Endothelial cell of umbilical vein (primary cell): ENCODE data around the gene CD44.

Experiments
- EZH2 ChIP-seq: IDR thresholded peaks from 2 replicates; pipeline ENCODE4 v1.6.1; 2012; ENCODE audit warnings: borderline replicate concordance, low read depth, mild to moderate bottlenecking, moderate library complexity, low read length, inconsistent platforms; ENCODE audit not compliant: severe bottlenecking
- FOS ChIP-seq: IDR thresholded peaks from 2 replicates; pipeline ENCODE4 v1.6.1; 2011; ENCODE audit warnings: mild to moderate bottlenecking, low read length, moderate library complexity, borderline replicate concordance; ENCODE audit not compliant: insufficient read depth
- JUN ChIP-seq: IDR thresholded peaks from 2 replicates; pipeline ENCODE4 v1.6.1; 2011; ENCODE audit warnings: borderline replicate concordance, low read depth; ENCODE audit not compliant: insufficient read length, insufficient read depth
- MYC ChIP-seq: IDR thresholded peaks from one replicate; pipeline ENCODE4 v1.6.1; 2011; ENCODE audit warnings: mild to moderate bottlenecking, low read depth, low read length
- POLR2A ChIP-seq: IDR thresholded peaks from 2 replicates; pipeline ENCODE4 v1.6.1; 2012; ENCODE audit warnings: low read depth, mild to moderate bottlenecking, control low read depth, low read length
- POLR2AphosphoS5 ChIP-seq: IDR thresholded peaks from 2 replicates; pipeline ENCODE4 v1.6.1; 2012; ENCODE audit warnings: low read depth, mild to moderate bottlenecking, control low read depth, low read length, moderate library complexity; ENCODE audit not compliant: insufficient read depth
- TF ChIP-seq, protein P1 (sequence below), 2 donors: IDR thresholded peaks; 1 replicate in 1 of 2; 2 replicates in 1 of 2; pipeline ENCODE4 v1.5.1; 2011; ENCODE audit warnings: low read length in 2 of 2, mild to moderate bottlenecking in 2 of 2, moderate library complexity in 2 of 2, control low read depth in 1 of 2, inconsistent platforms in 1 of 2, low read depth in 1 of 2; ENCODE audit not compliant: insufficient read depth in 1 of 2; ENCODE audit errors: extremely low read depth in 1 of 2
- TF ChIP-seq, protein P2 (sequence below): IDR thresholded peaks from 2 replicates; pipeline ENCODE4 v1.6.1; 2011; ENCODE audit not compliant: insufficient read depth, insufficient read length

DNA sequence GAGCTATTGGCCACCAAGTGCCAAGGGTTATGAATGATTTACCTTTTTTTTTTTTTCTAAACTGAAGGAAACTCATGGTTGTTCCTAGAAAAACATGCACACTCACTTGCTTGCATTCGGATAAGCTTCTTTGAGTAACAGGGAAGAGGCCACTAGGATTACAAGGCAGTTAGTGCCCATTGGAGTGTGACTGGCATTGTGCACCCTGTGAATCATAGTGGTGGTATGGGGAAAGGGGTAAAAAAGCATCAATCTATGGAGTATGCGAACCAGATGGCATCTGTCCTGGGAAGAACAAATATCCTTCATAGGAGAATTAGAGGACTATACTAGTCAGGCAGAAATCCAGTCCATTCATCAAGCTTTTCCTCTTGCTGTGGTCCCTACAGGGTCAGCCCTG, 24.2 kb downstream of the CD44 start:
- TF ChIP-seq, protein P1, sequence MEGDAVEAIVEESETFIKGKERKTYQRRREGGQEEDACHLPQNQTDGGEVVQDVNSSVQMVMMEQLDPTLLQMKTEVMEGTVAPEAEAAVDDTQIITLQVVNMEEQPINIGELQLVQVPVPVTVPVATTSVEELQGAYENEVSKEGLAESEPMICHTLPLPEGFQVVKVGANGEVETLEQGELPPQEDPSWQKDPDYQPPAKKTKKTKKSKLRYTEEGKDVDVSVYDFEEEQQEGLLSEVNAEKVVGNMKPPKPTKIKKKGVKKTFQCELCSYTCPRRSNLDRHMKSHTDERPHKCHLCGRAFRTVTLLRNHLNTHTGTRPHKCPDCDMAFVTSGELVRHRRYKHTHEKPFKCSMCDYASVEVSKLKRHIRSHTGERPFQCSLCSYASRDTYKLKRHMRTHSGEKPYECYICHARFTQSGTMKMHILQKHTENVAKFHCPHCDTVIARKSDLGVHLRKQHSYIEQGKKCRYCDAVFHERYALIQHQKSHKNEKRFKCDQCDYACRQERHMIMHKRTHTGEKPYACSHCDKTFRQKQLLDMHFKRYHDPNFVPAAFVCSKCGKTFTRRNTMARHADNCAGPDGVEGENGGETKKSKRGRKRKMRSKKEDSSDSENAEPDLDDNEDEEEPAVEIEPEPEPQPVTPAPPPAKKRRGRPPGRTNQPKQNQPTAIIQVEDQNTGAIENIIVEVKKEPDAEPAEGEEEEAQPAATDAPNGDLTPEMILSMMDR (IDR thresholded peaks at IDR 0.05; ENCODE audit: extremely low read depth in 1 of 2, insufficient read depth in 1 of 2, low read depth in 1 of 2, low read length in 2 of 2), result no peak
- TF ChIP-seq FOS (no peak), POLR2A (no peak), POLR2AphosphoS5 (no peak), MYC (no peak), JUN (no peak), EZH2 (no peak)
- TF ChIP-seq, protein P2, sequence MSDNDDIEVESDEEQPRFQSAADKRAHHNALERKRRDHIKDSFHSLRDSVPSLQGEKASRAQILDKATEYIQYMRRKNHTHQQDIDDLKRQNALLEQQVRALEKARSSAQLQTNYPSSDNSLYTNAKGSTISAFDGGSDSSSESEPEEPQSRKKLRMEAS, result no peak
